Activated CD8-positive, alpha-beta T cell treated with anti-CD3 and anti-CD28 coated beads for 36 hours (primary cell): ENCODE results near the gene FAM111A. TPM values are rescaled to one million over a fixed set of nuclear protein-coding genes. Genes with fewer than 3 reads are reported as not detected.
"Not testable (repeated sequence)": the region's sequence is repeated elsewhere in the genome, so short reads cannot be mapped to it uniquely, and the experiment has no call there.

Experiments used
- ATAC-seq: fragments of 200-7000 bp; cut with Tn5 transposase; one replicate; pipeline ENCODE4 v1.10.0; 2021; ENCODE audit warnings: mild to moderate bottlenecking, moderate library complexity
- CTCF ChIA-PET: fragments of 350-600 bp; sonication (Branson Sonifier 250); formaldehyde crosslinking; loops from one replicate; lab custom pipeline; 2021; ENCODE audit warnings: antibody characterized with exemption; lab: Charles Lee
- POLR2A ChIA-PET: fragments of 350-600 bp; sonication (Branson Sonifier 250); formaldehyde crosslinking; loops from one replicate; lab custom pipeline; 2021; ENCODE audit warnings: antibody characterized with exemption; lab: Charles Lee
- DNase-seq: peaks from one replicate; pipeline ENCODE4 v3.0.0-alpha.2; 2020
- H3K27ac Mint-ChIP-seq: one replicate; pipeline ENCODE4 v1.8.0; 2021; ENCODE audit warnings: mild to moderate bottlenecking, mixed read lengths
- H3K27me3 Mint-ChIP-seq: one replicate; pipeline ENCODE4 v1.8.0; 2021; ENCODE audit warnings: mixed read lengths
- H3K36me3 Mint-ChIP-seq: one replicate; pipeline ENCODE4 v1.8.0; 2021; ENCODE audit warnings: low read depth, mixed read lengths
- H3K4me1 Mint-ChIP-seq: one replicate; pipeline ENCODE4 v1.8.0; 2021; ENCODE audit warnings: low read depth, mixed read lengths
- H3K4me3 Mint-ChIP-seq: one replicate; pipeline ENCODE4 v1.8.0; 2021; ENCODE audit warnings: mild to moderate bottlenecking, moderate library complexity, mixed read lengths
- H3K9me3 Mint-ChIP-seq: one replicate; pipeline ENCODE4 v1.8.0; 2021; ENCODE audit warnings: mixed read lengths
- intact Hi-C: fragments of 100-400 bp; cut with micrococcal nuclease; formaldehyde crosslinking; loops from one replicate; pipeline ENCODE4 v1.10.0; 2022
- total RNA-seq, 2 experiments: library from RNA; stranded (reverse); gene quantifications; one replicate each; pipeline ENCODE4 v1.2.3, GENCODE V29; 2021
- TF ChIP-seq, protein P1 (sequence below): fragments of 200-600 bp; IDR thresholded peaks from one replicate; pipeline ENCODE4 v1.8.0; 2022; ENCODE audit warnings: antibody characterized with exemption, mild to moderate bottlenecking

Gene FAM111A
- total RNA-seq, 2 experiments from 2014 or later, result 71.8 to 74.5 TPM

DNA sequence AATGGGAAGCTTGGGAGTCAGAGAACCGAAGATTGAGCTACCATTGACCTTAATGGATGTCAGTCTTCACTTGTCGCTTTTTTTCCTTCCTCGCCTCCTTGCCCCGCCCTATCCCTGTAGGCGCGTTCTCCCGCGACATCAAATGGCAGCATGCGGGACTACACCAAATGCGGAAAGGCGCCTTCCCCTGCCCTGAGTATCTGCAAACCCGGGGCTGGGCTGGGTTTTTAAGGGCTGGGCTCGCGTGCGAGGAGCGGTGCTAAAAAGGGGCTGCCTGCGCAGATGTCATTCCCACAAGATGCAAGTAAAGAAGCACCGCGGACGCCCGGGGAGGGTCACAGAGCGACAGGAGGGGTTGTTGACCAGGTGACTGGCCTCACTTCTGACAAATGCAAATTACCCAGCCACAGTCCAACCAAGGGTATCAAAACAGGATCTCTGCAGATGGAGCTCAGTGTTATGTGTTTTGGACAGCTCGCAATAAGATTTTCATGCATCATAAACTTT lies 40.3 kb upstream of the FAM111A start:
- no peak overlapping the region for H3K27ac Mint-ChIP-seq
- H3K36me3 Mint-ChIP-seq, result no peaks in the 10 kb centered on the region
- ATAC-seq, result peak; percentile 69
- intact Hi-C loops, result no loop called here
- peaks cover 61% of the 10 kb centered on the region for H3K27me3 Mint-ChIP-seq
- H3K4me3 Mint-ChIP-seq, result peak overlapping the region; percentile 63
- ChIA-PET CTCF (interaction anchor here (1.1 to 10.3 kb wide), 2 partner anchors 33 to 56 kb away, joined by 4 to 74 read pairs; no protein-coding TSS in a partner anchor), POLR2A (no interaction called here)
- TF ChIP-seq, protein P1, sequence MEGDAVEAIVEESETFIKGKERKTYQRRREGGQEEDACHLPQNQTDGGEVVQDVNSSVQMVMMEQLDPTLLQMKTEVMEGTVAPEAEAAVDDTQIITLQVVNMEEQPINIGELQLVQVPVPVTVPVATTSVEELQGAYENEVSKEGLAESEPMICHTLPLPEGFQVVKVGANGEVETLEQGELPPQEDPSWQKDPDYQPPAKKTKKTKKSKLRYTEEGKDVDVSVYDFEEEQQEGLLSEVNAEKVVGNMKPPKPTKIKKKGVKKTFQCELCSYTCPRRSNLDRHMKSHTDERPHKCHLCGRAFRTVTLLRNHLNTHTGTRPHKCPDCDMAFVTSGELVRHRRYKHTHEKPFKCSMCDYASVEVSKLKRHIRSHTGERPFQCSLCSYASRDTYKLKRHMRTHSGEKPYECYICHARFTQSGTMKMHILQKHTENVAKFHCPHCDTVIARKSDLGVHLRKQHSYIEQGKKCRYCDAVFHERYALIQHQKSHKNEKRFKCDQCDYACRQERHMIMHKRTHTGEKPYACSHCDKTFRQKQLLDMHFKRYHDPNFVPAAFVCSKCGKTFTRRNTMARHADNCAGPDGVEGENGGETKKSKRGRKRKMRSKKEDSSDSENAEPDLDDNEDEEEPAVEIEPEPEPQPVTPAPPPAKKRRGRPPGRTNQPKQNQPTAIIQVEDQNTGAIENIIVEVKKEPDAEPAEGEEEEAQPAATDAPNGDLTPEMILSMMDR, result peak; percentile 26
- H3K9me3 Mint-ChIP-seq, result no peaks in the 10 kb centered on the region
- peaks cover 16% of the 10 kb centered on the region for H3K4me1 Mint-ChIP-seq
- DNase-seq, result peak; percentile 81

- CTCF ChIA-PET, result interaction anchor here (0.9 to 10.3 kb wide), 10 partner anchors 9 to 537 kb away, joined by 3 to 74 read pairs (median 4); partner anchors contain the start of gene FAM111A
- Mint-ChIP-seq H3K27me3 (peaks cover 48% of the 10 kb centered on the region), H3K4me1 (peaks cover 30% of the 10 kb centered on the region), H3K4me3 (peak within 1 kb of the TSS; percentile 86), H3K36me3 (peaks cover 25% of the 10 kb centered on the region), H3K27ac (peak within 1 kb of the TSS; percentile 65), H3K9me3 (no peaks in the 10 kb centered on the region)
- DNase-seq (peak; percentile 84), ATAC-seq (peak; percentile 89)
- POLR2A ChIA-PET, result interaction anchor here (1.2 to 2.6 kb wide), 6 partner anchors 13 to 51 kb away, joined by 3 to 13 read pairs (median 6); partner anchors contain the start of gene FAM111A
- intact Hi-C loops, result loop anchor here (5.0 kb wide), 1 partner anchor 36 kb away; the partner anchor contains the start of gene FAM111A
- TF ChIP-seq, protein P1, result no peak
Measured at GRCh38 chr11:59106363-59107336, 36.0 kb upstream of the FAM111A start, which contains the start of gene FAM111B. TSS of gene FAM111B (plus strand) at chr11:59107237. CDS start at chr11:59109626, 2,389 bp downstream.

- DNase-seq (peak; percentile 46), ATAC-seq (peak; percentile 7)
- intact Hi-C loops, result loop anchor here (5.0 kb wide), 1 partner anchor 35 kb away; the partner anchor contains the start of gene FAM111A
- Mint-ChIP-seq H3K4me1 (peaks cover 26% of the 10 kb centered on the region), H3K27me3 (peaks cover 40% of the 10 kb centered on the region), H3K36me3 (peaks cover 30% of the 10 kb centered on the region), H3K4me3 (peak overlapping the region; percentile 86)
- ChIA-PET CTCF (interaction anchor here (2.1 to 10.3 kb wide), 3 partner anchors 28 to 63 kb away, joined by 5 to 74 read pairs (median 27); no protein-coding TSS in a partner anchor), POLR2A (interaction anchor here (1.2 to 2.6 kb wide), 4 partner anchors 25 to 37 kb away, joined by 3 to 13 read pairs (median 8); partner anchors contain the start of gene FAM111A)
- not testable (repeated sequence) for H3K27ac Mint-ChIP-seq, H3K9me3 Mint-ChIP-seq
Measured at GRCh38 chr11:59107721-59108120, 34.9 kb upstream of the FAM111A start.

DNA sequence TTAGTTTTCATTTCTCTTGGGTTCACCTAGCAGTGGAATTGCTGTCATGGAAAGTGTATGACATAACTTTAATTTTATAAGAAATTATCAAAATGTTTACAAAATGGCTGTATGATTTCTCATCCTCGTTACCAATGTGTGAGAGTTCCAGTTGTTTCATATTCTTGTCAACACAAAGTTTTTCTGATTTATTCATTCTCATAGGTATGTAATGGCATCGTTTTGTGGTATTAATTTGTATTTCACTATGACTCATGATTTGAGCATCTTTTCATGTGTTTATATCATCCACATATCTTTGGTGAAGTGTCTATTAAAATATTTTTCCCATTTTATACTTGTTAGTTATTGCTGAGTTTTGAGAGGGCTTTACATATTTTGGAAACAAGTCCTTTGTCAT lies 30.2 kb upstream of the FAM111A start:
- no peak overlapping the region for H3K4me3 Mint-ChIP-seq
- ChIA-PET POLR2A (no interaction called here), CTCF (no interaction called here)
- ATAC-seq, result no peak
- no peak for DNase-seq
- peaks cover 16% of the 10 kb centered on the region for H3K4me1 Mint-ChIP-seq
- H3K27me3 Mint-ChIP-seq, result peaks cover 9% of the 10 kb centered on the region
- TF ChIP-seq, protein P1, result no peak
- peaks cover 69% of the 10 kb centered on the region for H3K36me3 Mint-ChIP-seq
- intact Hi-C loops, result no loop called here
- H3K9me3 Mint-ChIP-seq, result peaks cover 4% of the 10 kb centered on the region
- H3K27ac Mint-ChIP-seq, result no peak overlapping the region

- intact Hi-C loops, result no loop called here
- Mint-ChIP-seq H3K27me3 (peaks cover 3% of the 10 kb centered on the region), H3K27ac (no peak overlapping the region), H3K9me3 (peaks cover 11% of the 10 kb centered on the region), H3K4me1 (peaks cover 5% of the 10 kb centered on the region), H3K36me3 (peaks cover 74% of the 10 kb centered on the region), H3K4me3 (no peak overlapping the region)
- ATAC-seq (no peak), DNase-seq (no peak)
- TF ChIP-seq, protein P1, result no peak
- ChIA-PET POLR2A (no interaction called here), CTCF (no interaction called here)
Measured at GRCh38 chr11:59114344-59114743, 28.3 kb upstream of the FAM111A start.
